ENCODE results near the gene PPT2. TPM values are rescaled to one million over a fixed set of nuclear protein-coding genes. Genes with fewer than 3 reads are reported as not detected.
"Not testable (repeated sequence)": the region's sequence is repeated elsewhere in the genome, so short reads cannot be mapped to it uniquely, and the experiment has no call there.

Gene PPT2
- total and polyA plus RNA-seq, 2 donors: 20.0 to 29.6 TPM

DNA sequence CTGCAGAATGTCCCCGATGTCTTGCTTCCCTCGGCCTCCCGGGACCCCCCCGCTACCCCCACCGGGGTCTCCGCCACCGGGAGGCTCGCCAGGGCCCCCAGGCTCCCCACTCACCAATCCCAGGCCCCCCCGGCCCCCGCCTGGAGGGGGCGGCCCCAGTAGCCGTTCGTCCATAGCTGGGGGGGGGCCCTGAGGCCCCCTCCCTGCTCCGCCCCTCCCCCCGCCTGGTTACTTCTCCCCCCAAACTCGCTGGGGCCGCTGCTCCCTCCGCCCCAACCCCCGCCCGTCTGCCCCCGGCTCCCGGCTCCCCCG is 35.8 kb downstream of the PPT2 start:
- H3K27ac ChIP-seq (ENCODE audit: low read depth): peak overlapping the region; percentile 81
- H3K4me1 ChIP-seq (ENCODE audit: insufficient read depth): no peaks in the 10 kb centered on the region
- no peaks in the 10 kb centered on the region for H3K36me3 ChIP-seq (ENCODE audit: insufficient read depth)
- 8% methylated on average over 23 of the region's 23 CpGs for WGBS
- no peak for DNase-seq (ENCODE audit: extremely low spot score)
- H3K4me3 ChIP-seq (ENCODE audit: low read depth, low read length): peak overlapping the region; percentile 81

DNA sequence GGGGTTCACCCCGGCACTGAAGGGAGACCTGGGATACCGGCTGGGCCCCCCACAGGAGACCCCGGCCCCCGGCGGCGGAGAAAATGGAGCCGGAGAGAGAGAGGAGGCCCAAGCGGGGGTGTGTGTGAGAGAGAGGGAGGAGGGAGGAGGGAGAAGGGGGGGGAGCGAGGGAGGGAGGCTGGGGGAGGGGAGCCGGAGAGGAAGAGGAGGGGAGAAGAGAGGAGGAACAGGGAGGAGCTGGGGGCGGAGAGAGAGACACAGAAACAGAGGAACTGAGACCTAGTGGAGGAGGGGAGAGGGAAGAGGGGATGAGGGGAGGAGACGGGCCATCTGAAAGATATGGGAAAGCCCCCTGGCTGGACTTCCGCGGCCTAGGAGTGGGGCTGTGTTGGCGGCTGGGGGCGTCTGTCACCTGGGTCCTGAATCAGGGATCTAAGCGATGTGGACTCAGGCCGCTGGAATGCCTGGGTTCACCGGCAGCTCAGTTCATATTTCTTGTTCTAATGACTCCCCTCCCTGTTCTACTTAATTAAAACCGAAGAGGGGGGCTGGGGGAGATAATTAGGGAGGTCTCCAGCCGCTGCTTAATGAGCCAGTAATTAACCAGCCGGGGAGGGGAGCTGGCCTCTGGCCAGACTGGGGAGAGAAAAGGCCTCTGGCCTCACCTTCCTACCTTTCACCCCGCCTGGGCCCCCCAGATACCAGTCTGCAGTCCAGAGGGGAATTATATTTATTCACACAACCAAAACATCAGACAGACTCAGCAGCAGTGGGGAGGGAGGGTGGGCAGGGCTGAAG is 36.3 kb downstream of the PPT2 start, which contains the start of gene PBX2:
Gene PBX2 (minus strand): TSS at position 149 of the 798 bp plus-strand sequence. CDS start 287 bp downstream, outside the sequence.
- H3K36me3 ChIP-seq (ENCODE audit: insufficient read depth): no peaks in the 10 kb centered on the region
- no peaks in the 10 kb centered on the region for H3K4me1 ChIP-seq (ENCODE audit: insufficient read depth)
- peak within 1 kb of the TSS; percentile 81 for H3K4me3 ChIP-seq (ENCODE audit: low read depth, low read length)
- DNase-seq (ENCODE audit: extremely low spot score): peak; percentile 91
- WGBS: 2% methylated on average over 23 of the region's 23 CpGs
- H3K27ac ChIP-seq (ENCODE audit: low read depth): peak within 1 kb of the TSS; percentile 96

DNA sequence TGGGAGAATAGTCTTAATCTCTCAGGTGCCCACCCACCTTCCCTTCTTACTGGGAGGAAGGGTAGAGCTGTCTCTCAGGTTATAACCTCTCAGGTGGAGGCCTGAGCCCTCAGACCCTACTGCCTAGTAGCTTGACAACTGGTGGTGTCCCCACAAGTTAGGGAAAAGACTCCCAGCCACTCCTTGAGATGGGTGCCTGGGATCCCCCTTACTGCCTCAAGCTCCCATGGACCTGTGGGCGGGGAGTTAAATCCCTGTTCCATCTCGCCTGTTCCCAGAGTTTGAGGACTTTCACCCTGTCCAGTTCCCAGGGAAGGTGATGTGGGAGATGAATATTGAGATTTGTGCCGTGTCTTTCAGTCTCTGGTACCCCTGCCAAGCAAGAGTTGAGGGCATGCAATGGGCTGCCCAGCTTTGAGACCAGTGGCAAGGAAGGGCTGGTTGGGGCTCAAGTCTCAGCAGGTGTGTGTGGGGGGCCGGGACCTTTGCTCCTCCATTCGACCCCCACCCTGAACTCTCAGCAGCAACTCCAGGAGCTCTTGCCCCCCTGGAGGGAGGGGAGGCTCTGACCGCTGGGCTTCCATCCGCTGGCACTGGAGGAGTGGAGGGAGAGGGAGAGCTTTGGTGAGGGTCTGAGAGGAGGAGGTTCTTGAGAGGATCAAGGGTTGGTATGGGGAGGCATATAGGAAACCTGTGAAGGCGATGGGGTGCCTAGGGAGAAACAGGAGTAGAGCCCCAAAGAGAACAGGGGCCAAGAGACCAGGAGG is 37.2 kb downstream of the PPT2 start:
- DNase-seq (ENCODE audit: extremely low spot score): no peak
- Histone ChIP-seq H3K27ac (ENCODE audit: low read depth) (peak overlapping the region; percentile 96), H3K4me3 (ENCODE audit: low read depth, low read length) (peak overlapping the region; percentile 81), H3K4me1 (ENCODE audit: insufficient read depth) (no peaks in the 10 kb centered on the region), H3K36me3 (ENCODE audit: insufficient read depth) (no peaks in the 10 kb centered on the region)
- 74% methylated on average over 8 of the region's 8 CpGs for WGBS

DNA sequence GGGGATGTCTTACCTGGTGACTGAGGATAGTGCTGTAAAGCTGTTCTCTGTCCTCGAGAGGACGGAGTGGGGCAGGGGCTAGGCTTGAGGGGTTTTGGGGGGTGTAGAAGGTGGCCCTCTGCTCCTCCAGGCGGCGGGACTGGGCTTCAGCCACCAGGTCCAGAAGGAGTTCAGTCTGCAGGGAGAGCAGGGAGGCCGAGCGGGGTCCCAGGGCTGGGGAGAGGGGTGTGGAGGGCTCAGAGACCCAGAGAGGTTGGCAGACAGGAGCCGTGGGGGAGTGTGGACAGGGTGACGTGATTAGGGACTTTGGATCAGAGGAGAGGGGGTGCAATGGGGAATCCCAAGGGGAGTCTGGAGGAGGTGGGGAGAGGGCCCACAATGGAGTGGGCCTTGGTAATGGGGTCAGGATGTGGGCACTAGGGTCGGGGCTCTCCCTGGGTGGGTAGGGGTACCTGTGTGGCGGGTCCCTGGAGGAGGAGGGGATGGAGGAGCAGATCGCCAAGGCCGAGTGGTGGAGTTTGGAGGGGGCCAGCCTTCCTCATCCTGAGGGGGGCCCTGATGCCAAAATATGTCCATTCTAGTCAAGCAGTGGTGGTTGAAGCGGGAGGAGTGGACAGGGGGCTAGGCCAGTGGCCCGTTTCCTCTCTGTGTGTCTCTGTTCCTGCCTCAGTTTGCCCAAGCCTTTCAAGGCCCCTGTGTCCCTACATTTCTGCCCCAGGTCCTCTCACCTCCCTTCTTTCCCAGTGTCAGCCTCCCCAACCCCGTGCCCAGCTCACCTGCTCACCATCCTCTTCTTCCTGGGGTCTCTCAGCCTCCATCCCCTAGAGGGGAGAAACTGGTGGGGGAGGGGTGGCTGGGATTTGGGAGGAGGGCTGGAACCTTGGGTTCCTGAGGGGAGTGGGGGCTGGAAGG is 38.0 kb downstream of the PPT2 start:
- WGBS: 70% methylated on average over 15 of the region's 15 CpGs
- H3K4me3 ChIP-seq (ENCODE audit: low read depth, low read length): peak overlapping the region; percentile 42
- DNase-seq (ENCODE audit: extremely low spot score): no peak
- peak overlapping the region; percentile 90 for H3K27ac ChIP-seq (ENCODE audit: low read depth)
- H3K4me1 ChIP-seq (ENCODE audit: insufficient read depth): no peaks in the 10 kb centered on the region
- no peaks in the 10 kb centered on the region for H3K36me3 ChIP-seq (ENCODE audit: insufficient read depth)

DNA sequence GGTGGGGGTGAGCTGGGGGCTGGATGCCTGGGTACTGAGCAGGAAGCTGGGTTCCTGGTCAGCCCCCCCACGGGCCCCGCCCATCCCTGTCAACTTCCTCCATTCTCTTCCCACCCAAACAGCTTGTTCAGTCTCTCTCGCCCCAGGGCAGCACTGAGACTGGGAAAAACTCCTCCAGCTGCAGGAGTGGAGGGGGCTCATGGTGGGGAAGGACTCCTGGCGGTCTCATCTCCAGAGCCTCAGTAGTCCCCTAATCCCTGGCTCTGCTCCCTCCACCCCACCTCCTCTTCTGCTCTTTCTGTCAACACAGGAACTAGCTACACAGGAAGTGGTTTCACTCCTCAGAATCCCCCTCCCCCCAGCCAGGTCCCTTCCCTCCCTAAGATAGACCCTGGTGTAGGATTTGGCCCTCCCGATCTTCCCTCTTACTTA is 38.7 kb downstream of the PPT2 start, which contains the start of gene GPSM3:
Gene GPSM3 (minus strand): TSS at position 36 of the 432 bp plus-strand sequence. CDS start 130 bp downstream, outside the sequence.
- DNase-seq (ENCODE audit: extremely low spot score): no peak
- Histone ChIP-seq H3K36me3 (ENCODE audit: insufficient read depth) (no peaks in the 10 kb centered on the region), H3K4me3 (ENCODE audit: low read depth, low read length) (peak within 1 kb of the TSS; percentile 42), H3K27ac (ENCODE audit: low read depth) (peak within 1 kb of the TSS; percentile 90), H3K4me1 (ENCODE audit: insufficient read depth) (no peaks in the 10 kb centered on the region)
- WGBS: 18% methylated on average over 5 of the region's 5 CpGs

DNA sequence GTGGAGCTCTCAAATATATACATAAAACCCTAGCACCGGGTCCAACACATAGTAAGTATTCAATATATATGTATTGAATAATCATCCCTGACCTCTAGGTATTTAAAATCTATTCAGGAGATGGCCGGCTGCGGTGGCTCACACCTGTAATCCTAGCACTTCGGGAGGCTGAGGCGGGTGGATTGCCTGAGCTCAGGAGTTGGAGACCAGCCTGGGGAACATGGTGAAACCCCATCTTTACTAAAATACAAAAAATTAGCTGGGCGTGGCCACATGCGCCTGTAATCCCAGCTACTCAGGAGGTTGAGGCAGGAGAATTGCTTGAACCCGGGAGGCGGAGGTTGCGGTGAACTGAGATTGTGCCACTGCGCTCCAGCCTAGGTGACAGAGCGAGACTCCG is 39.2 kb downstream of the PPT2 start:
- not testable (repeated sequence) for H3K27ac ChIP-seq (ENCODE audit: low read depth); H3K4me3 ChIP-seq (ENCODE audit: low read depth, low read length); H3K36me3 ChIP-seq (ENCODE audit: insufficient read depth); DNase-seq (ENCODE audit: extremely low spot score); H3K4me1 ChIP-seq (ENCODE audit: insufficient read depth)
- 78% methylated on average over 13 of the region's 13 CpGs for WGBS

DNA sequence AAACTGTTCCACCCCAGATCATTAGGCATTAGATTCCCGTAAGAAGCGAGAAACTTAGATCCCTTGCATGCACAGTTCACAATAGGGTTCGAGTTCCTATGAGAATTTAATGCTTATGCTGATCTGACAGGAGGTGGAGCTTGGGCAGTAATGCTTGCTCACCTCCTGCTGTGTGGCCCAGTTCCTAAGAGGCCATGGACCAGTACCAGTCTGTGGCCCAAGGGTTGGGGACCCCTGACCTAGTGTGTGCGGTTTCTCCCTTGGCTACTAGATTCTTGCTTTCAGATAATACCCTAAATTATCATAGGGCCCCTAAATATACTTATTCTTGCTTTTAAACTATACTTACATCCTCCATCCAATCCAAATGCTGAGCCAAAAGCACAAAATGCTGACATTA is 40.4 kb downstream of the PPT2 start:
- DNase-seq (ENCODE audit: extremely low spot score): no peak
- no peak overlapping the region for H3K4me3 ChIP-seq (ENCODE audit: low read depth, low read length)
- H3K4me1 ChIP-seq (ENCODE audit: insufficient read depth): no peaks in the 10 kb centered on the region
- H3K27ac ChIP-seq (ENCODE audit: low read depth): no peak overlapping the region
- 93% methylated on average over 4 of the region's 4 CpGs for WGBS
- no peaks in the 10 kb centered on the region for H3K36me3 ChIP-seq (ENCODE audit: insufficient read depth)

DNA sequence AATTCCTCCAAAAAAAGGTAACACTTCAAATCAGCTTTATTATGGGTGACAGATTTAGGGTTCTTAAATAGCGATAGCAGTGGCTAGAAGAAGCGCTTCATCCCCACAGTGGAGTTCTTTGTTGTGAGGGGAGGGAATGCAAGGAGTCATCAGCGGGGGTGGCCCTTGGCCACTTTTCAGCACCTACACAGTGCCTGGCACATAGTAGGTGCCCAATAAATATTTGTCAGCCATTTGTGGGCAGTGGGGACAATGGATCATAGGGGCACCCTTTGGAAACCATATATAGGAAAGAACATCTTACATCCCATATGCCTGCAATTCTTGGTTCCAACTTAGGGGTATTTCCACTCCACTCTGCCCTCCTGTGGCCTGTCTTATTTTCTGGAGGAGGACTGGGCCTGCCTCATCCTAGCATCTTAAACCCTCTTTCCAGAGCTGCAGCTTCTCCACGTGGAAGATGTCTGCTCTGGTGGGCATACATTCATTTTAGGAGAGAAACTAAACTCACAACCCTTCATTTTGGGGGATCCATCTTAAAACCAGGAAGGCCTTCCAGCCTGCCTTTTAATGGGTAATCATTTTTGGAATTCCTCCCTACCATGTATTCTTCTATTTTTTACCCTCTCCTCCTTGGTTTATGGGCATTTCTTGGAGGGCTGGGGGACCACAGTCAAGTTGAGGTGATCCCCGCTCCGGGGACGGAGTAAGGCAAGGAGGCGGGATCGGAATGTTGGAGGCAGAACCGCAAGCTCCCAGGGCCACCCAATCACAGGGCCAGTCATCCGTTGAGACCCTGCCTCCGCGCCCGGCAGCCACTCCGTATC is 41.1 kb downstream of the PPT2 start:
- WGBS: 15% methylated on average over 15 of the region's 15 CpGs
- peak overlapping the region; percentile 76 for H3K27ac ChIP-seq (ENCODE audit: low read depth)
- H3K36me3 ChIP-seq (ENCODE audit: insufficient read depth): no peaks in the 10 kb centered on the region
- no peaks in the 10 kb centered on the region for H3K4me1 ChIP-seq (ENCODE audit: insufficient read depth)
- DNase-seq (ENCODE audit: extremely low spot score): no peak
- H3K4me3 ChIP-seq (ENCODE audit: low read depth, low read length): peak overlapping the region; percentile 6

DNA sequence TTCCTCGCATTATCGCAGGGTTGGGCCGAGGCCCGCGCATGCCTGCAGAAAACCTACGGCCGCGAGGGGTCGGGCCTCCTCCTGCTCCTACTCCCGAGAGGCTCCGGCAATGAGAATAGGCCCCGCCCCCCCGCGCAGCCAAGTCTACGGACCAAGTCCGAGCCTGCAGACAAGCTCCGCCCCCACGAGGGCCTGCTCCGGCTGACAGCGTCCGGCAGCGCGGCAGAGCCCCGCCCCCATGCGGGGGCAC is 41.6 kb downstream of the PPT2 start:
- peak; percentile 99 for DNase-seq (ENCODE audit: extremely low spot score)
- Histone ChIP-seq H3K4me3 (ENCODE audit: low read depth, low read length) (peak overlapping the region; percentile 41), H3K27ac (ENCODE audit: low read depth) (no peak overlapping the region), H3K36me3 (ENCODE audit: insufficient read depth) (no peaks in the 10 kb centered on the region), H3K4me1 (ENCODE audit: insufficient read depth) (no peaks in the 10 kb centered on the region)
- under 1% methylated on average over 25 of the region's 25 CpGs for WGBS

DNA sequence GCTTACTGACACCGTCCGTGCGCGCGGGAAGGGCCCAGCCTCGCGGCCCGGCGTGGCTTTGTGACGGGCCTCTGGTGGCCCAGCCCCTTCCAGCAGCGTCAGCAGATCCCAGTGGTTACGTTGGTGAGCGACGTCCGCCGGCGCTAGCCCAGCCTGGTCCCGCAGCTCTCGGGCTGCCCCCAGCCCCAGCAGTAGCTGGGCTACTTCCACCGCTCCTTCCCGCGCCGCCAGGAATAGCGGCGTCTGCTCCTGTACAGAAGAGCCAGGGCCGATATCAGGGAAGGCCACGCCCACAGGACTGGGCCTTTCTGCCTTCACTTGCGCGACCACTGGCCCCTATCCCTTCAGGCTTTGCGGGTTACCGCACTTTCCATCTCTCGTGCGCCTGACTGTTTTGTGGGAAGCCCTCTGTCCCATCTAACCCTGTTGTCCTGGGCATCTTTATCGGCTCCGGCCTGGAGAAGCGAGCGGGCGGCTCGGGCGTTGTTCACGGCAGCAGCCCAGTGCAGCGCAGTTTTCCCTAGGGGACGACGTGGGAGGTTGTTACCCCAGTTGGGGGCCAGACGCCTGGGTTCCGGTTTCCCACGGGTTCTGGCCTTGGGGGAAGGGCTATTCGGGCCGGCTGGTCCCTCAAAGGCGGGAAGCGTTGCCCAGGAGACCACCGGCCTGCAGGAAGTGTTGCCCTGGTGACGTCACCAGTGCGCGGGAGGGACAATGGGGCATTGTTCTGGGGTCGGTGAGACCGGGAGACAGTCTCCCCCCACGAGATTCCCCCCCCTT is 42.2 kb downstream of the PPT2 start:
- Histone ChIP-seq H3K36me3 (ENCODE audit: insufficient read depth) (no peaks in the 10 kb centered on the region), H3K4me1 (ENCODE audit: insufficient read depth) (no peaks in the 10 kb centered on the region), H3K4me3 (ENCODE audit: low read depth, low read length) (peak overlapping the region; percentile 41), H3K27ac (ENCODE audit: low read depth) (peak overlapping the region; percentile 97)
- DNase-seq (ENCODE audit: extremely low spot score): peak; percentile 87
- under 1% methylated on average over 58 of the region's 58 CpGs for WGBS

DNA sequence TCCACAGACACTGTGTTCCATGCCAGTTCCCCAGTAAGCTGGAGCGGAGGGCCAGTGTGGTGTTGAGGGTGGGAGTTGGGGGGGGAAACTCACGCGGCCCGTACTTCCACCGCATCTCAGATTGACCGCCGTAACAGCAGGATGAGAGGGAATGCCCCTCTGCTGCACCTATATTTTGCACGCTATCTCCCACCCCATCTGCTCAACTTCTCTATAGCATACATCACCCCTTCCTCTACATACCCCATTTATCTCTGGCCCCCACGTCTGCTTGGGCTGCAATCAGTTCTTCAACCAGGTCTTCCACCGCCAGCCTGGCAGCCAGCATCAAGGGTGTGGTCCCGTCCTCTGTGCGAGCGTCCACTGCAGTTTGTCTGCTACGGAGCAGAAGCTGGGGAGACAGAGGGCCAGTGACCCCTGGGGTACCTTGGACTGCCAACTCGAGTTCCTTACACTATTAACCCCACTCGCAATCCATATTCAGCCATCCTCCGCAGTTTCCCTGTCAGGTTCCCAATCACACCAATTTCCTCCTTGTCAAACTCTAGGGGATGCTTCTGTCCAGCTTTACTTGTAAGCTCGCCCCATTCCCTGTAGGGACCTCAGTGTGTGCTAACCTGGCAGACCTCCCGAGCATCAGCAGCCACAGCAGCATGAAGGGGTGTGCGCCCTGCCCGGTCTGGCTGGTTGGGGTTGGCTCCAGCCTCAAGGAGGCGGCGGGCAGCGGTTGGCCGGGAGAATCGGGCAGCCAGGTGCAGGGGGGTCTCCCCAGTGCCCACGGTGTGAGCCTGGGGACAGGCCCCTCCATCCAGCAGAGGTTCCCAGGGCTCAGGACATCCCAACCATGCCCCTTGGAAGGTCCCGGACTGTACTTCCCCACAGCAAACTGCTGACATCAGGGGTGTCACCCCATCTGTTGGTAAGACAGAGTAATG is 43.0 kb downstream of the PPT2 start:
- Histone ChIP-seq H3K4me1 (ENCODE audit: insufficient read depth) (no peaks in the 10 kb centered on the region), H3K36me3 (ENCODE audit: insufficient read depth) (no peaks in the 10 kb centered on the region), H3K4me3 (ENCODE audit: low read depth, low read length) (peak overlapping the region; percentile 41), H3K27ac (ENCODE audit: low read depth) (peak overlapping the region; percentile 97)
- DNase-seq (ENCODE audit: extremely low spot score): no peak
- 20% methylated on average over 28 of the region's 28 CpGs for WGBS
